HG03103 (cell line): ENCODE results near the gene LMOD1.
"Not testable (repeated sequence)": the region's sequence is repeated elsewhere in the genome, so short reads cannot be mapped to it uniquely, and the experiment has no call there.

Source experiments
- ATAC-seq: cut with Tn5 transposase; IDR thresholded peaks from one replicate; pipeline ENCODE4 v1.9.1; 2021; ENCODE audit warnings: low read depth; ENCODE audit not compliant: unreplicated experiment

Gene LMOD1

GRCh38 chr1:201917362-201918033 lies 28.9 kb downstream of the LMOD1 start:
- no peak for ATAC-seq

GRCh38 chr1:201916649-201917249 lies 29.6 kb downstream of the LMOD1 start:
- no peak for ATAC-seq

GRCh38 chr1:201914456-201915235 lies 31.7 kb downstream of the LMOD1 start:
- no peak for ATAC-seq

GRCh38 chr1:201912832-201913231 lies 33.5 kb downstream of the LMOD1 start:
- ATAC-seq, result no peak

- no peak for ATAC-seq
Observed at GRCh38 chr1:201911826-201912571, 34.3 kb downstream of the LMOD1 start.

- no peak for ATAC-seq
Observed at GRCh38 chr1:201907621-201908020, 38.7 kb downstream of the LMOD1 start.

- no peak for ATAC-seq
Observed at GRCh38 chr1:201906336-201906735, 40.0 kb downstream of the LMOD1 start.

- ATAC-seq, result no peak
Observed at GRCh38 chr1:201905234-201905890, 41.0 kb downstream of the LMOD1 start.

- ATAC-seq, result no peak
Observed at GRCh38 chr1:201904579-201904978, 41.8 kb downstream of the LMOD1 start.

GRCh38 chr1:201903135-201903534 lies 43.2 kb downstream of the LMOD1 start:
- no peak for ATAC-seq

- ATAC-seq, result no peak
Observed at GRCh38 chr1:201902198-201902597, 44.1 kb downstream of the LMOD1 start.

GRCh38 chr1:201901036-201901435 lies 45.3 kb downstream of the LMOD1 start:
- not testable (repeated sequence) for ATAC-seq

GRCh38 chr1:201900476-201900875 lies 45.9 kb downstream of the LMOD1 start:
- ATAC-seq, result no peak

GRCh38 chr1:201899683-201900429 lies 46.5 kb downstream of the LMOD1 start:
- ATAC-seq, result no peak

GRCh38 chr1:201898992-201899391 lies 47.4 kb downstream of the LMOD1 start:
- ATAC-seq, result no peak

- no peak for ATAC-seq
Observed at GRCh38 chr1:201898240-201898894, 48.0 kb downstream of the LMOD1 start.

GRCh38 chr1:201896951-201897391 lies 49.4 kb downstream of the LMOD1 start:
- ATAC-seq, result no peak

GRCh38 chr1:201895913-201896807 lies 50.2 kb downstream of the LMOD1 start:
- peak; percentile 79 for ATAC-seq
